GM12878 (cell line): ENCODE results near the gene CSAD. TPM values are rescaled to one million over a fixed set of nuclear protein-coding genes. Genes with fewer than 3 reads are reported as not detected.

Source experiments
- BACH1 ChIP-seq: fragments of 450-650 bp; IDR thresholded peaks from 2 replicates; pipeline ENCODE4 v1.6.1; 2017; ENCODE audit warnings: mild to moderate bottlenecking, borderline replicate concordance
- BCL3 ChIP-seq: IDR thresholded peaks from 2 replicates; pipeline ENCODE4 v1.6.1; 2011; ENCODE audit warnings: borderline replicate concordance, low read depth, mild to moderate bottlenecking, moderate library complexity, low read length; ENCODE audit not compliant: insufficient read depth, poor library complexity, severe bottlenecking
- DPF2 ChIP-seq: fragments of 450-650 bp; IDR thresholded peaks from 2 replicates; pipeline ENCODE4 v1.6.1; 2017; ENCODE audit warnings: mild to moderate bottlenecking
- EGR1 ChIP-seq, 2 experiments: IDR thresholded peaks; 1 replicate in 1 of 2; 2 replicates in 1 of 2; pipeline ENCODE4 v1.6.1; 2011 to 2012; ENCODE audit warnings: low read depth in 2 of 2, low read length in 2 of 2, borderline replicate concordance in 1 of 2, mild to moderate bottlenecking in 1 of 2, moderate library complexity in 1 of 2
- IKZF2 ChIP-seq, 2 experiments: fragments of 450-650 bp; IDR thresholded peaks; 2 replicates each; pipeline ENCODE4 v1.6.1; 2017; ENCODE audit warnings: mild to moderate bottlenecking in 2 of 2, moderate library complexity in 2 of 2
- NBN ChIP-seq: fragments of 450-650 bp; IDR thresholded peaks from 2 replicates; pipeline ENCODE4 v1.6.1; 2016
- NKRF ChIP-seq: fragments of 450-650 bp; conservative IDR thresholded peaks from 2 replicates; pipeline ENCODE4 v1.6.1; 2017; ENCODE audit warnings: mild to moderate bottlenecking, moderate library complexity
- NR2C1 ChIP-seq: fragments of 450-650 bp; IDR thresholded peaks from 2 replicates; pipeline ENCODE4 v1.6.1; 2017; ENCODE audit warnings: antibody characterized with exemption, mild to moderate bottlenecking, moderate library complexity
- PKNOX1 ChIP-seq: fragments of 450-650 bp; IDR thresholded peaks from 2 replicates; pipeline ENCODE4 v1.6.1; 2016; ENCODE audit warnings: mild to moderate bottlenecking
- POLR2A ChIP-seq: IDR thresholded peaks from 2 replicates; pipeline ENCODE4 v1.6.1; 2011; ENCODE audit warnings: low read depth, mild to moderate bottlenecking, low read length
- POU2F2 ChIP-seq: IDR thresholded peaks from 3 replicates; pipeline ENCODE4 v1.6.1; 2011; ENCODE audit warnings: low read depth, mild to moderate bottlenecking, low read length, borderline replicate concordance
- SMARCA5 ChIP-seq: fragments of 450-650 bp; IDR thresholded peaks from 2 replicates; pipeline ENCODE4 v1.6.1; 2017; ENCODE audit warnings: mild to moderate bottlenecking
- ZNF687 ChIP-seq: fragments of 450-650 bp; IDR thresholded peaks from 2 replicates; pipeline ENCODE4 v1.6.1; 2017; ENCODE audit warnings: mild to moderate bottlenecking, moderate library complexity
- ZZZ3 ChIP-seq: IDR thresholded peaks from 2 replicates; pipeline ENCODE4 v1.6.1; 2011; ENCODE audit warnings: low read depth; ENCODE audit not compliant: control insufficient read depth, insufficient read length
- polyA plus RNA-seq, 11 experiments: library from polyadenylated mRNA; depleted of rRNA in 4 of 11; unstranded in 6 of 11; stranded (reverse) in 5 of 11; fragments of >200 nt; fragmentation: Nextera tagmentation in 4 of 11; fragmentation: Illumina TruSeq in 1 of 11; extraction: Ambion mirVana in 4 of 11; extraction: Trizol in 1 of 11; gene quantifications; 1 replicate in 1 of 11; 2 replicates in 10 of 11; pipeline versions ENCODE4 v1.2.1 to v1.2.3, GENCODE V29; 2011 to 2016; ENCODE audit warnings: inconsistent platforms in 2 of 11, missing spikeins in 2 of 11, low read depth in 1 of 11
- total RNA-seq, 4 experiments: library from RNA; depleted of rRNA in 3 of 4; stranded (reverse); fragments of >200 nt in 3 of 4; fragmentation: Illumina TruSeq in 1 of 4; extraction: Trizol in 1 of 4; gene quantifications; 2 replicates each; pipeline versions ENCODE4 v1.2.1 to v1.2.3, GENCODE V29; 2013 to 2021

The CSAD gene
- total and polyA plus RNA-seq, 10 of the 15 experiments (the other 5 are each of a cell fraction or from before 2014, with no cell fraction given) = 1.1 to 20.4 (median 6.2) TPM

- TF ChIP-seq EGR1 (IDR thresholded peaks at IDR 0.05; ENCODE audit: borderline replicate concordance in 1 of 2, low read depth in 2 of 2, low read length in 2 of 2) (peak in 1 of 2 experiments; percentile 45; a peak in 1 of 3 replicates), BCL3 (peak; percentile 35), NR2C1 (no peak), DPF2 (0 out of 2 replicates have a peak, but pooled peaks have one; percentile 13), PKNOX1 (0 out of 2 replicates have a peak, but pooled peaks have one; percentile 14), ZNF687 (0 out of 2 replicates have a peak, but pooled peaks have one; percentile 1), POU2F2 (peak; percentile 45; the same call in 1 of the 3 replicates), ZZZ3 (no peak), NKRF (peak; percentile 17; the same call in 1 of the 2 replicates), IKZF2 (IDR thresholded peaks at IDR 0.05) (peak in 1 of 2 experiments; percentile 2; a peak in 1 of 4 replicates), POLR2A (peak; percentile 34; the same call in 1 of the 2 replicates), SMARCA5 (no peak), BACH1 (peak; percentile 15; the same call in 1 of the 2 replicates), NBN (peak; percentile 6)
These were observed 39.4 kb upstream of the CSAD start (continued) for GRCh38 chr12:53219956-53220693.
